GM10847 (cell line): ENCODE measurements around the gene BIVM.

Experiments
- POLR2A ChIP-seq: IDR thresholded peaks from 2 replicates; pipeline ENCODE4 v1.6.1; 2011; ENCODE audit not compliant: insufficient read length; ENCODE audit errors: extremely low read depth

The BIVM gene

GRCh38 chr13:102779436-102780159, 19.3 kb upstream of the BIVM start:
- no peak for TF ChIP-seq POLR2A

- TF ChIP-seq POLR2A: no peak
Measured at GRCh38 chr13:102781591-102781990, 17.3 kb upstream of the BIVM start.

DNA sequence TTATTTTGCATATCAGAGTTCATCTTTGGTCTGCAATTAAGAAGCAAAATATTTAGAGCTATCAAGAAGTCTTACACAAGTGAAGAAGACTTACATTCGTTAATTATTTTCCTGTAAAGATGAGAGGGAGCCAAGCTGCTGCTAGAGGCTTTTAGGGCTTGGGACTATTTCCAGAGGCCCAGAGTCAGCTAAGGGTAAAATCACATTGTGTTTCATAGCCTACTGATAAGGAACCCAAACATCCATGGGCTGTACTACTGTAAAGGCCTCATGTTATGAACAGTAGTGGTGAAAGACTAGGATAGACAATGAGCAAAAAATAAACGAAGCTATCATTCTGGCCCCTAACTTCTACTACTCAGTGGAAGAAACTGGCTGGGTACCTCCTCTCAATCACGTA, 14.4 kb upstream of the BIVM start:
- no peak for TF ChIP-seq POLR2A

DNA sequence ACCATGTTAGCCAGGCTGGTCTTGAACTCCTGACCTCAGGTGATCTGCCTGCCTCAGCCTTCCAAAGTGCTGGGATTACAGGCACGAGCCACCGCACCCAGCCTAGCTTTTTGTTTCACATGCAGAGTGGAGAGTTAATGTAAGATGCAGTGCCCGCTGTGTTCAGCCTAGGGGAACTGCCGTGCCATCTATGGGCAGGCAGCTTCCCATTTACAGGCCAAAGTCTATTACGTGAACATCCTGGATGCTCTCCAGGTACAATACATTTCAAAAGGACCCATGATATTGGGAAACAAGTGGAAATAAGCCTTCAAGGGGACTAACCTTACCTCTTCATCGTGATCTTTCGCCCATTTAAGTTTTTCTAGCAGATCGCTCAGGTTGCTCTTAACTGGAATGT, 10.2 kb upstream of the BIVM start:
- TF ChIP-seq POLR2A: no peak

DNA sequence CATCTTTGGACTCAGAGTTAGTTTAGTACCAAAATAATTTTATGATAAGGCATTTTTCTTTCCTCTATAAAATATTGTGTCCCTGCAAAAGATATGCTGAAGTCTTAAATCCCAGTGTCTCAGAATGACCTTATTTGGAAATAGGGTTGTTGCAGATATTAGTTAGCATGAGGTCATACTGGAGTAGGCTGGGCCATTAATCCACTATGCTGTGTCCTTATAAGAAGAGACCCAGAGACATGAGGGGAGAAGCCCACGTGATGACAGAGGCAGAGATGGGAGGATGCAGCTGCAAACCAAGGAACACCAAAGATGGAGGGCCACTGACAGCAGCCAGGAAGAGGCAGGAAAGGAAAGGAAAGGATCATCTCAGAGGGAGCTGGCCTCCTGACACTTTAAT, 6.5 kb upstream of the BIVM start:
- TF ChIP-seq POLR2A: no peak

DNA sequence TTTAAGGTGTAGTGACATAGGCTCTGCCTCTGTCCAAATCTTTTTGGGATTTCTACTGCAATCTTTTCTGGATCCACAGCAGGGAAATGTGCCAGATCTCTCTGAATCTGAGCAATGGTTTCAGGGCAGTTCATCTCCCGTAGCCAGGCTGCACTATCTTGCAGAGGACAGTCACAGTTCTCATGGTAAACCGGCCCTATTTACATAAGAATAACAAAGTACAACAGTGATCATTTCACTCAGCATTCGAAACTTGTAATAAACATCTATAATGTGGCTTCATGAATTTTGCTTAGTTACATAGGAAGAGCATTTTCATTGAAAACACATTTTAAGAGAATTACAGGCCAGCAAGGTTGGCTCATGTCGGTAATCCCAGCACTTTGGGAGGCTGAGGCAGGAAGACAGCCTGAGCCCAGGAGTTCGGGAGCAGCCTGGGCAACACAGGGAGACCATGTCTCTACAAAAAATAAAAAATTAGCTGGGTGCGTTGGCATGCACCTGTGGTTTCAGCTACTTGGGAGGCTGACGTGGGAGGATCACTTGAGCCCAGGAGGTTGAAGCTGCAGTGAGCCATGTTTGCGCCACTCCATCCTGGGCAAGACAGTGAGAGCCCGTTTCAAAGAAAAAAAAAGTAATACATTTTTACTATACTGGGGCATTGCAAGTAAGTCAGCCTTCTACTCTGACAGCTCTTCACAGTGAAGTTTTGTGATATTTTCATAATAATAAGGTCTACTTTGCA, 5.1 kb upstream of the BIVM start:
- TF ChIP-seq POLR2A: no peak

- TF ChIP-seq POLR2A: no peak
Measured at GRCh38 chr13:102799426-102800144, 666 bp downstream of the BIVM start.

DNA sequence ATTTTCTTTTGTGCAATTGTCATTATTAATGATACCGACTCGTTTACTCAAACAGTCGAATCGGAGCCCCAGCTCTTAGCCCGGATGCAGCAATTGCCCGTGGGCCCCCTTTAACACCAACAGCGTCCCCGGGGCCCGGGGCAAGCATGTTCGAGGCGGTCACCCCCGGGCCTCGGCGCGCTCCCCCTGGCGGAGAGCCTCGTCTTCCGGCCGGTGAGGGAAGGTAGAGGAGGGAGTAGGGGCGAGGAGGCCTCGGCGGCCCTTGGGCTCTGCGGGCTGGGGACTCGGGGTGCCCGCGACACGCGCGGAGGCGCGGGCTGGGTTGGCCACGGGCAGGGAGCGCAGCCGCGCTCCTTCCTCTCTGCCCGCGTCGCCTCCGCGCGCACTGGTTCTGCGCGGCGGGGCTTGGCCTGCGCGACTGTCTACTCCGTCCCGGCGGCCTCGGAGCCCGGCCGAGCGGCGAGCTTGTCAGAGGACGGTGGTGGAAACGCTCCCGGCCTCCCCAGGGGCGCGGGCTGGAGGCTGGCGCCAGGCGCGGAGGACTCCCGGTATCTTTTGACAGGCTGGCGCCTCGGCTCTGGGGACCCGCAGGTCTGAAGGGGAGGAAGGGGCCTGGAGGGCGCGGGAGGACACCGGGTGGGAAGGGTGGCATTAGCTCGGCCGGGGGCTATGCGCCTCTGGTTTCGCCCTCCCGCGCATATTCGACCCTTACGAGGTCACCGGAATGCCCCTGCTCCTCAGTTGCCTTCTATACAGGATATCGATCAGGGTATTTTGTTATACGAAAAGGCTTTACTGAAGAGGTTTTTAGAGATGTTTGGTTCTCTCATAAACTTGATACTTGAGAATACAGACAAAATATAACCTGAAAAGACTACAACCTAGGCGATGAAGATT, 1.5 kb downstream of the BIVM start:
- no peak for TF ChIP-seq POLR2A

DNA sequence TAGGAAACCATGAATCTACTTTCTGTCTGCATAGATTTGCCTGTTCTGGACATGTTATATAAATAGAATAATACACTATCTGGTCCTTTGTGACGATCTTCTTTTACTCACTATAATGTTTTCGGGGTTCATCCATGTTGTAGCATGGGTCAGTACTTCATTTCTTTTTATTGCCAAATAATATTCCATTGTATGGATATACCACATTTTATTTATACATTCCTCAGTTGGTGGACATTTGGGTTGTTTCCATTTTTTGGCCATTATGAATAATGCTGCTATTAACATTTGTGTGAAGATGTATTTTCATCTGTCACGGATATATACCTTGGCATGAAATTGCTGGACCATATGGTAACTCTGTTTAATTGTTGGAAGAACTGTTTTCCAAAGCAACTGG, 6.8 kb downstream of the BIVM start:
- no peak for TF ChIP-seq POLR2A

DNA sequence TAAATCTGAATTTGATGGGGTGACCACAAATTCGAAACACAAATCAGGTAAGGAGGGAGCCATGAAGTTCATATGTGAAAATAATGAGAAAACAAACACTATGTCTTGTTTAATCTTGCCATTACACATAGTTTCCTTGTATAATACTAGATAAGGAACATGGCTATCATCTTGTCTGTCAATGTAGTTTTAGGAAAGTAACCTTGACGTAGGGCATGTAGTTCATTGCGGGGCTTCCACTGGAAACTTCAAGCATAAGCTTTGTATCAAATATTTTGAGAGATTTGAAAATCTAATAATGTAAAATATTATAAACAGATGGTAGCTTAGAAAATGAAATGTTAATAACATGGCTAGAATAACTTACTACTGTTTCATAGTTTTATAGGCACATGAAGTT, 8.8 kb downstream of the BIVM start:
- no peak for TF ChIP-seq POLR2A

GRCh38 chr13:102812611-102813287, 13.8 kb downstream of the BIVM start:
- no peak for TF ChIP-seq POLR2A

GRCh38 chr13:102814025-102814607, 15.2 kb downstream of the BIVM start:
- no peak for TF ChIP-seq POLR2A

DNA sequence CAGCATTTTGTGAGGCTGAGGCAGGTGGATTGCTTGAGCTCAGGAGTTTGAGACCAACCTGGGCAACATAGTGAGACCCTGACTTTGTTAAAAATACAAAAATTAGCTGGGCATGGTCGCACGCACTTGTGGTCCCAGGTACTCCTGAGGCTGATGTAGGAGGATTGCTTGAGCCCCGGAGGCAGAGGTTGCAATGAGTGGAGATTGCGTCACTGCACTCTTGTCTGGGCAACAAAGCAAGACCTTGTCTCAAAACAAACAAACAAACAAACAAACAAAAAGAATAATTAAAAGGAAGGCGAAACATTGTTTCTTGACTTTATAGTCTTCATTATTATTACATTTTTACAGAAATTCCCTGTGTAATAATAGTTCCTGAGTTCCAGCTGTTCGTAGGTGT, 15.9 kb downstream of the BIVM start:
- TF ChIP-seq POLR2A: no peak

DNA sequence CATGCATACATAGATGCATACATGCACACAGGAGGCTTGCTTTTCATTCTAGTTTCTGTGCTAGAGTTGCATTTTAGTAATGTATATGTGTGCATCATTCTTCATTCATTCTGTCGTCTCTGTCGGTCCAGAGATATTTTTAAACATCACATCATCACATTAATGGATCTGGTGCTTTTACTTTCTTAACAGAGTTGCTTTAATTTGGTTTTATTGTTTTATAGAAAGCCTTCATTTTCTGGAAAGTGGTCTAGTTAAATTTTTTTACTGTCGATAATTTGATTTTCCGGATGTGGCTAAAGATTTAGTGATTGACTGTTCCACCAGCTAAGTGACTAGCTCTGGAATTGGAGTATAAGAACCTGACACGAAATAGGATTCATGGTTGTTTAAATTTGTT, 16.9 kb downstream of the BIVM start:
- no peak for TF ChIP-seq POLR2A
